Middle frontal gyrus (tissue), 1 donor: ENCODE measurements around the gene MRPL55.
A peak's percentile ranks its signal among the peaks of the same experiment; 100 is the strongest.

Experiments
- DNase-seq: peaks from one replicate; pipeline ENCODE4 v3.0.0-alpha.2; 2015; ENCODE audit warnings: low spot score; ENCODE audit errors: extremely low spot score

MRPL55 gene

DNA sequence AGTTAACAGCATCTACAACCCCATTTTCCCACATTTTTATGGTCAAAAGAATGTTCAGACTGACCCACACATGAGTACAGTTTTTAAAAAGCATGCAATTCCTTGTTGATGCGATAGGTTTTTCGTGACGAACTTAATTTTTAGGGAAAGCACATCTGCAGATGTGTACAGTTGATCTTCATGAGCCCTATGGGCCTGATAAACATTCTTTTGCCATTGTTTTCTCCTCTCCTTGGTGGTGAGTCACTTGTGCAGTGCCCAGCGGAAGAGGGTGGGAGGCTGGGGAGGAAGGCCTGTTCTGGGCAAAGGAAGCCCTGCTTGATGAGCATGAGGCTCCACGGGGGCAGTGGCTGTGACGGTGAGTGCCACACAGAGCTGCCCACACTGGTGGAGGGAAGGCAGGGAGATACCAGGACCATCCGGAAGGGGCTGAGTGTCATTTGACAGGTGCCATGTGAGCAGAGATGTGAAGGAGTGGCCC lies 21.3 kb downstream of the MRPL55 start:
- no peak for DNase-seq

DNA sequence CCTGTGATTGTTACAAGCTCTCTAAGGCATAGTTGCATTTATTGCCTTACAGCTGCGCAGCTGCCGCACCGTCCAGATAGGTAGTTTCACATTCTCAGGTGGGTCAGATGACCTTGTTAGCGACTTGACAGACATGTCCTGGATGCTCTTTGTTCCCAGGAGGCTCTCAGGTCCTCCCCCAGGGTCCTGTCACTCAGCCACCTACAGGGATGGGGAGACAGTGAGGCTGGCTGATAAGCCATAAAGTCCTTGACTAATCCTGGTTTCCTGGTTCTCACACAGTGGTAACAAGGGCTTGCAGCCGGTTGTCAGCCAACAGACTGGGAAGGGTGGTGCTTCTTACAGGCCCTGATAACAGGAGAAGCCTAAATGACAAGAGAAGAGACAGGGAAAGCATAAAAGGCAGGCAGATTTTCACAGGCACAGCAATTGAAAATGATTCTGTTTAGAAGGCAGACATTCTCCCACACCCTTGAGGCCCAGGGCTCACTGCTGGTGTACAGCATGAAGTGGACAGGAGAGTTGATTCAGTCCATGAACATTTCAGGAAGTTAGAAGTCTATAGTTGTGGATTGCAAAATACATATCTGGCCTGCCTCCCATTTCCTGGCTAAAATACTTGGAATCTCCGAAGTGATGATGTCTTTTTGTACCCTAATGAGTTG lies 23.7 kb downstream of the MRPL55 start:
- DNase-seq = no peak

GRCh38 chr1:228084797-228085196 lies 24.3 kb downstream of the MRPL55 start:
- DNase-seq = no peak

DNA sequence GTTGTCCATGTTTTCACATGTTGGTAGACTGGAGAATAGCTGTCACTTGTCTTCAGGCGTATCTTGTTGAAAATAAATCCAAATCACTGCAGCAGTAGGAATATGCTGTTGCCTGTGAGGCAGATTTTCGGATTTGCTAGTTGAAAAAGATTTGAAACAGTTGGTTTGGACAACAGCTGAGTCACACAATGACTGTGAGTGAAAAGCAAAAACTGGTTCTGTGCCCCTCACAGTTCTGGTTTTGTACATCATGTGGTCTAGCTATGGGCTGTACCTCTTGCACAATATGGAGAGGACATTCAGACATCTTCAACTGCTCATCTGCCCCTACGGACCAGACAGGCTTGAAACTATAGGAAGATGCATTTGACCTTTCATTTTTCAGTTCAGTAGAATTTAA lies 24.8 kb downstream of the MRPL55 start:
- no peak for DNase-seq

- no peak for DNase-seq
Observed at GRCh38 chr1:228083871-228084278, 25.2 kb downstream of the MRPL55 start.

GRCh38 chr1:228082918-228083870 lies 25.9 kb downstream of the MRPL55 start:
- DNase-seq = no peak

DNA sequence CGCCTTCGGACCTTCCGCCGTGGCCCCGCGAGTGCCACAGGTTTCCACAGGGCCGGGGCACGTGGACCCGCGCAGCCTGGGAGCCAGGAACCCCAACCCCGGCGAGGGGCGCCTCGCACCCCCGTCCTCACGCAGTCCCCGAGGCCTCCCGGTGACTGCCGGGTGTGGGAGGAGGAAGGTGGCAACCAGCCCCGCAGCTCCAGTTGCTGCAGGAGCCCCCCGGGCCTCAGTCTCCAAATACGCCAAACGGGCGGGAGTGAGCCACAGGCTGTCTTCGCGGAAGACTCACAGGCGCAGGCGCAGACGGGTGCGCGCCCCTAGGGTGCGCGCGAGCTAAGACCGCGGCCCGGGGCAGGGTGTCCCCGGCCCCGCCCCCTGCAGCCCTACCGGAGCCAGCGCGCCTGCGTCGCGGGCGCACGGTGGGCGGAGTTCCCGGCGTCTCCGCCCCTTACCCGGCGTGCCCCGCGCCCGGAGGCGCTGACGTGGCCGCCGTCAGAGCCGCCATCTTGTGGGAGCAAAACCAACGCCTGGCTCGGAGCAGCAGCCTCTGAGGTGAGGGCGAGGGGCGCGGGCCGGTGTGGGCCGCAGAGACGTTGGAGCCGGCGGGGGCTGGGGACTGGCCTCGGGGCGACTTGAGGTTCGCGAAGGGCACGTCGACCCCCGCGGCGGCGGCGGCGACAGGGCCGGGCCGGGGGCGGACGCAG lies 26.7 kb downstream of the MRPL55 start, which contains the start of gene ARF1:
Gene ARF1 (plus strand): TSS at position 495 of the 704 bp plus-strand sequence. CDS start 14,407 bp downstream, outside the sequence.
- peak; percentile 92 for DNase-seq

DNA sequence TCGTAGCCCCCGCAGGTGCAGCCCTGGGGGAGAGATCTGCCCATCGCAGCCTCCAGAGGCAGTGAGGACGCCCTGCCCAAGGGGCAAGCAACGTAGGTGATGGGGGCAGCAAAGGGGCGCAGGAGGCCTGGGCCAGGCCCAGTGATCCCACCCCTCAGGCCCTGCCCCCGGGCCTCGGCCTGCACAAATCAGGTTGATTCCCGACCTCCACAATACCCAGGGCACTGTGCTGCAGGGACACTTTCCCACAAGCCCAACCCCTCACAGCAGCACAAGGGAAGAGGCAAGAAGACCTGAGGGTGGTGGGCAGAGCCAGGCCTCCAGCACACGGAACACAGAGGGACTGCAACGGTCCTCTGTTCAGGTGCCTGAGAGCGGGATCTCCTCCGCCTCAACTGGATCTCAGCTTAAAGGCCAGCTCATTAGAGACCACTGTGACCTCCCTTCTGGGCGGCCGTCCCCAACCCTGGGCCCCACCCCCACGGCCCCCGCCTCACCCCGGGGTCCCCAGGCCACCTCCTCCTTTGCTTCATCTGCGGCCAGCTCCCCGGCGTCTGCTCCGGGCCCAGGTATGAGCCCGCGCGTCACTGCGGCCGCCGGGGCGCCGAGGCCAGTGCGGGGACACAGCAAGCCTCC lies 27.4 kb downstream of the MRPL55 start:
- DNase-seq = no peak

DNA sequence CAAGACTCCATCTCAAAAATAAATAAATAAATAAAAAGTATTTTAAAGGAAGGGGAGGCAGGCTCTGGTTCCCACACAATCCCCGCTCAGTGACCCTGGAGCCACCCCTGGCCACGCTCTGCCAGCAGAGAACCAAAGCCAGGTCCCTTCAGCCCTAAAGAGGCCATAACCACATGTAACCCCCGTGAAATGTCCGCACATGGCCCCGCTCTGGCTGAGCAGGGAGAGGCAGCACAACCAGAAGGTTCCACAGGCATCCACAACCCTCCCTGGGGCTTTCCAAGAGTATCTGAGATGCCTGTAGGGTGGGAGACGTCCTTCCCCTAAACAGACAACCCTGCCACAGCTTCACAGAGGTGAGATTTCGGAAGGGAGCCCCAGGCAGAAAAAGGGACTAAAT lies 28.0 kb downstream of the MRPL55 start:
- DNase-seq = no peak

DNA sequence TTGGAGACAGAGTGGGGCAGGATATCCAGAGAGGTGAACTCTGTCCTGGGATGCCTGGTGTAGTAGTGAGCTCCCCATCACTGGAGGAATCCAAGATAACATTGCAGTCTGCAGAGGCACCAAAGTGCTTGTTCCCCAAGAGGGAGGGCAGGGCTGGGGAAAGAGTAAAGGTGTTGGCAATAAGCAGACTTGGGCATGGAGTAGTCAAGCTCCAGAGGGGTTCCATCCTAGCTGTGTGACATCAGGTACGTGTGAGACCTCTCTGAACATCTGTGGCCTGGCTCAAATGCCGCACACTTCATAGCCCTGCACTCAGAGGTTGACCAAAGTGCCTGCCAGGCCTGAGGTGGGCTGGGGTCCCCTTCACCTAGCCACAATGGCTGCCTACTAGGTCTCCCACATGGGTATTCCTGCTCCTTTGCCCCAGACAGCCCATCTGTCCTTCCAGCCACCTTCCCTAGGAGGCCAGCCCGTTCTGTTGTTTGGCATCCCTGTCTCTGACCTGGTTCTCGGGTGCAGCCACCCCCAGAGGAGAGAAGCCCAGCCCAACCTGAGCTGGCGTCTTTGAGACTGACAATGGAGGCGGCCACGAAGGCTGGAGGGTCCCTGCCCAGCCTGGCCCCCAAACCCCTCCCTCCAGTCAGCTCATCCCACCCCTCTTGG lies 29.4 kb downstream of the MRPL55 start:
- DNase-seq = no peak

GRCh38 chr1:228079013-228079412 lies 30.1 kb downstream of the MRPL55 start:
- DNase-seq = no peak

GRCh38 chr1:228077565-228078330 lies 31.4 kb downstream of the MRPL55 start:
- no peak for DNase-seq

GRCh38 chr1:228076796-228077430 lies 32.2 kb downstream of the MRPL55 start:
- DNase-seq = no peak

DNA sequence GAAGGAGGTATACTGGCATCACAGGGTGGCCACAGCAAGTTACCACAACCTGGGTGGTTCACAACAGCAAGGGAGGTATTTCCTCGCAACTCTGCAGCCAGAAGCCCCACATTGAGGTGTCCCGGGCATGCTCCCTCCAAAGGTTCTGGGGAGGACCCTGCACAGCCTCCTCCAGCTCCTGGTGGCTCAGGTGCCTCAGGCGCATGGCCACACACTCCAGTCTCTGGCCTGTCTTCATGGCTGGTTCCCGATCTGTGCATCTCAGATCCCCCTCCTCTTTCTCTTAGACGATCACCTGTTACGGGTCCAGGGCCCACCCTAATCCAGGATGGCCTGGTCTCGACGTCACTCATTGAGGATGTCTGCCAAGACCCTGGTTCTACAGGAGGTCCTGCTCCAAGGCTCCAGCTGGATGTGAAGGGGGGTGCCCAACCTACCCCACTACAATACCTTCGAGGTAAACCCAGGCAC lies 33.3 kb downstream of the MRPL55 start:
- no peak for DNase-seq

GRCh38 chr1:228074954-228075730 lies 34.0 kb downstream of the MRPL55 start:
- DNase-seq = no peak

GRCh38 chr1:228073857-228074545 lies 35.1 kb downstream of the MRPL55 start:
- no peak for DNase-seq

GRCh38 chr1:228073061-228073856 lies 35.8 kb downstream of the MRPL55 start:
- DNase-seq = no peak
